ENCODE data around the gene IL23A. TPM values are rescaled to one million over a fixed set of nuclear protein-coding genes. Genes with fewer than 3 reads are reported as not detected.

The IL23A gene
- total RNA-seq, 2 donors from 2014 or later = not detected

GRCh38 chr12:56350662-56351061 lies 12.0 kb downstream of the IL23A start:
- DNase-seq (no peak), ATAC-seq (no peak)
- intact Hi-C loops (cut with DNase I) = no loop called here

GRCh38 chr12:56351325-56351724 lies 12.6 kb downstream of the IL23A start:
- no peak for ATAC-seq
- DNase-seq = no peak
- intact Hi-C loops (cut with DNase I) = no loop called here

GRCh38 chr12:56358836-56359532 lies 20.3 kb downstream of the IL23A start:
- ATAC-seq = peak in 1 of 2 donors; percentile 1
- no peak for DNase-seq
- intact Hi-C loops (cut with DNase I) = loop anchor here in 1 of 2 donors (5.0 kb wide), 1 partner anchor 103 kb away; no protein-coding TSS in a partner anchor

GRCh38 chr12:56359851-56360767 lies 21.4 kb downstream of the IL23A start, which contains the start of gene STAT2:
Gene STAT2, minus strand, starts transcription at chr12:56360107. Its CDS starts 3,536 bp downstream, at chr12:56356571.
- peak; percentile 99 for DNase-seq
- ATAC-seq = peak; percentile 98 to 99
- intact Hi-C loops (cut with DNase I) = loop anchor here in 1 of 2 donors (5.0 kb wide), 1 partner anchor 102 kb away; no protein-coding TSS in a partner anchor

GRCh38 chr12:56361487-56362129 lies 22.9 kb downstream of the IL23A start:
- DNase-seq = no peak
- intact Hi-C loops (cut with DNase I) = no loop called here
- ATAC-seq = no peak

GRCh38 chr12:56362130-56363059 lies 23.7 kb downstream of the IL23A start, which contains the start of gene APOF:
Gene APOF, minus strand, starts transcription at chr12:56362857. Its CDS starts 112 bp downstream, at chr12:56362745.
- intact Hi-C loops (cut with DNase I) = no loop called here
- ATAC-seq (no peak), DNase-seq (no peak)

GRCh38 chr12:56366948-56367347 lies 28.3 kb downstream of the IL23A start:
- intact Hi-C loops (cut with DNase I) = no loop called here
- no peak for ATAC-seq
- DNase-seq = no peak

GRCh38 chr12:56373515-56373914 lies 34.8 kb downstream of the IL23A start:
- no peak for ATAC-seq
- intact Hi-C loops (cut with DNase I) = no loop called here
- no peak for DNase-seq

GRCh38 chr12:56374726-56375597 lies 36.3 kb downstream of the IL23A start:
- intact Hi-C loops (cut with DNase I) = no loop called here
- no peak for ATAC-seq
- no peak for DNase-seq

- DNase-seq (no peak), ATAC-seq (no peak)
- intact Hi-C loops (cut with DNase I) = no loop called here
Observed at GRCh38 chr12:56375598-56376434, 37.1 kb downstream of the IL23A start.

- ATAC-seq (no peak), DNase-seq (no peak)
- intact Hi-C loops (cut with DNase I) = no loop called here
Observed at GRCh38 chr12:56377310-56377988, 38.8 kb downstream of the IL23A start.

GRCh38 chr12:56377989-56378316 lies 39.3 kb downstream of the IL23A start:
- intact Hi-C loops (cut with DNase I) = no loop called here
- no peak for ATAC-seq
- DNase-seq = no peak

GRCh38 chr12:56382611-56383010 lies 43.9 kb downstream of the IL23A start:
- intact Hi-C loops (cut with DNase I) = no loop called here

GRCh38 chr12:56385873-56386272 lies 47.2 kb downstream of the IL23A start:
- no peak for ATAC-seq
- intact Hi-C loops (cut with DNase I) = no loop called here
- DNase-seq = no peak

More at GRCh38 chr12:56382611-56383010, 43.9 kb downstream of the IL23A start:
- no peak for ATAC-seq
- DNase-seq = no peak

GRCh38 chr12:56387152-56387736 lies 48.6 kb downstream of the IL23A start:
- DNase-seq (no peak), ATAC-seq (no peak)
- intact Hi-C loops (cut with DNase I) = no loop called here

GRCh38 chr12:56389412-56389811 lies 50.7 kb downstream of the IL23A start:
- intact Hi-C loops (cut with DNase I) = no loop called here
- ATAC-seq = no peak

More at GRCh38 chr12:56389412-56389811, 50.7 kb downstream of the IL23A start:
- no peak for DNase-seq
